ENCODE measurements around the gene LAMP5.

The LAMP5 gene

DNA sequence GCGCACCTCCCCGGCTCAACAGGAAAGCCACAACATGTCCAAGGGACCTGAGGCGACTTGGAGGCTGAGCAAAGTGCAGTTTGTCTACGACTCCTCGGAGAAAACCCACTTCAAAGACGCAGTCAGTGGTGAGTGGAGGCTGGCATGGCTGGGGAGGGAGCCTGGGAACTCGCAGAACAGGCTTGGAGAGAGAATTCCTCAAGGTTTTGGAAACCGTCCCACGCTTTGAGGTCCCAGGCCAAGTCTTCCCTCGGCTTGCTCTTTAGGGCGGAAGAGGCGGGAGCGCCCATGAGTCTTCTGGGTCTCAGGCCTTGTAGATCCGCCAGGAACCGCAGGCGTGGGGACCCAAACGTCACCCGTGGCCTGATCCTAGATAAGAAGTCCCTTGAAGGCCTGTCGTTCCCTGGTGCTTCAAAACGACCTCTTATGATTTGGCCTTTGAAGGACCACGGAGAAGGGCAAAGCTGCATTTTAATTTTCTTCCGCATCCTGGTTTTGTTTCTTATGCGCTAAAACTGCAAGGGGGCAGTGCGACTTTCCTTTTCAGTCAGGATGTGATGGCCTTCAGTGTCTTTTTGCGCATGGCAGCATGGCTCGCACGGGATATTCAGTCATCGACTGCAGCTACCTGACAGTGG lies 2.0 kb downstream of the LAMP5 start:
- Histone ChIP-seq H3K9me3 (no peaks in the 10 kb centered on the region), H3K36me3 (peaks cover 57% of the 10 kb centered on the region), H3K4me1 (peaks cover 9% of the 10 kb centered on the region), H3K27me3 (no peaks in the 10 kb centered on the region), H3K4me3 (ENCODE audit: low read depth, low read length) (peak overlapping the region; percentile 84)
- DNase-seq, result peak; percentile 49
- TF ChIP-seq, protein P1, sequence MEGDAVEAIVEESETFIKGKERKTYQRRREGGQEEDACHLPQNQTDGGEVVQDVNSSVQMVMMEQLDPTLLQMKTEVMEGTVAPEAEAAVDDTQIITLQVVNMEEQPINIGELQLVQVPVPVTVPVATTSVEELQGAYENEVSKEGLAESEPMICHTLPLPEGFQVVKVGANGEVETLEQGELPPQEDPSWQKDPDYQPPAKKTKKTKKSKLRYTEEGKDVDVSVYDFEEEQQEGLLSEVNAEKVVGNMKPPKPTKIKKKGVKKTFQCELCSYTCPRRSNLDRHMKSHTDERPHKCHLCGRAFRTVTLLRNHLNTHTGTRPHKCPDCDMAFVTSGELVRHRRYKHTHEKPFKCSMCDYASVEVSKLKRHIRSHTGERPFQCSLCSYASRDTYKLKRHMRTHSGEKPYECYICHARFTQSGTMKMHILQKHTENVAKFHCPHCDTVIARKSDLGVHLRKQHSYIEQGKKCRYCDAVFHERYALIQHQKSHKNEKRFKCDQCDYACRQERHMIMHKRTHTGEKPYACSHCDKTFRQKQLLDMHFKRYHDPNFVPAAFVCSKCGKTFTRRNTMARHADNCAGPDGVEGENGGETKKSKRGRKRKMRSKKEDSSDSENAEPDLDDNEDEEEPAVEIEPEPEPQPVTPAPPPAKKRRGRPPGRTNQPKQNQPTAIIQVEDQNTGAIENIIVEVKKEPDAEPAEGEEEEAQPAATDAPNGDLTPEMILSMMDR (IDR thresholded peaks at IDR 0.05; ENCODE audit: low read depth, low read length), result peak; percentile 36; the same call in 1 of the 2 replicates

DNA sequence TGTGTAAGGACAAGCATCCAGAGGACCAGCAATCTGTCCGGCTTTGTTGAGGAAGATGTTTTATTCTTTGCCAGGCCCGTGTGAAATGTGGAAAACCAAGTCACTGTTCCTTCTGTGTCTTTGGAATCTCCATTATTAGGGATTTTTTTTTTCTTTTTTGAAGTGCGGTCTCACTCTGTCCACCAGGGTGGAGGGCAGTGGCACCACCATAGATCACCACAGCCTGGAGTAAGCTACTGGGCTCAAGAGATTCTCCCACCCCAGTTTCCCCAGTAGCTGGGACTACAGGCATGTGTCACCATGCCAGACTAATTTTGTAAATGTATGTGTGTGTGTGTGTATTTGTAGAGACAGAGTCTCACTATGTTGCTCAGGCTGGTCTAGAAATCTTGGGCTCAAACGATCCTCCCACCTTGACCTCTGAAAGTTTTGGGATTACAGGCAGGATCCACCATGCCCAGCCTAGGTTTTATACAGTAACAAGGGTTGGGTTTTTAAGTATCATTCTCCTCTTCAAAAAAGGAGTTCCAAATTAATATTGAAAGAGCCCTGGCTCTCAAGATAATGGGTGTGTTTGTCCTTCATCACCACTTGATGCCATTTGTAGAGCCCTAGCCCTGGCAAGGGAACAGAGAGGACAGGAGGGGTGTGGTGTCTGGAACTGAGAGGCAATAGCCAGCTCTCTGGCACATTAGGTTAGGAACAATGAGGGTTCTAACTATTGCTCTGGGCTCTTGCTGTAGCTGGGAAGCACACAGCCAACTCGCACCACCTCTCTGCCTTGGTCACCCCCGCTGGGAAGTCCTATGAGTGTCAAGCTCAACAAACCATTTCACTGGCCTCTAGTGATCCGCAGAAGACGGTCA lies 3.1 kb downstream of the LAMP5 start:
- peaks cover 68% of the 10 kb centered on the region for H3K36me3 ChIP-seq
- H3K4me3 ChIP-seq (ENCODE audit: low read depth, low read length), result peak overlapping the region; percentile 84
- no peaks in the 10 kb centered on the region for H3K27me3 ChIP-seq
- H3K9me3 ChIP-seq, result no peaks in the 10 kb centered on the region; the same call in 1 of the 2 replicates
- H3K4me1 ChIP-seq, result peaks cover 9% of the 10 kb centered on the region
- DNase-seq, result no peak
- TF ChIP-seq, protein P1 (IDR thresholded peaks at IDR 0.05; ENCODE audit: low read depth, low read length), result peak; percentile 48

DNA sequence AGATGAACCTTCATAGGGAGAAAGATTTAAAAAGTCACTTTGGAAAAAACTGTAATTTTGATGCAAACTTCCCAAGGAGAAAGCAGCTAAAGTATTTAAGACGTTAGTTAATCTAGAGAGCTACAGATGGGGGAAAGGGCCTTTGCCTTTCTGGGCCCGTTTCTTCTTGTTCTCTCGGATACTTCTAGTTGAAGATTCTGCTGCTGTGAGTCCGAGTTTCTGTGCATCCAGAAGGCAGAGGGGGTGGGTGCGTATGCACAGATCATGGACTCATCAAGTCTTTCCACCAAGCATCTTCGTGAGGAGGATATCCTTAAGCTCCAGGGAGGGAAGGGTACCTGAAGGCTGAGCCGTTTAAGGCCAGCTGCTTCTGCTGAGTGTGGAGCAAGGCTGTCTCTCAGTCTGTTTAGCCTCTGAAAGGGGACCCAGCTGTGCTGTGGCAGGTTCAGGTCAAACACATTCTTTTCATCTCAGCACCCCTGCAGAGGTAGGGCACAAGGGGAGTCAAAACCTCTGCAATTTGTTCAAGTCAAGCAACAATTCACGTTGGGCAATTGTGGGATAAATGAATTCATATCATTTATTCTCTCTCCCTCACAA lies 4.3 kb downstream of the LAMP5 start:
- no peaks in the 10 kb centered on the region; the same call in 1 of the 2 replicates for H3K9me3 ChIP-seq
- DNase-seq, result no peak
- no peaks in the 10 kb centered on the region for H3K27me3 ChIP-seq
- H3K4me3 ChIP-seq (ENCODE audit: low read depth, low read length), result peak overlapping the region; percentile 24
- peaks cover 79% of the 10 kb centered on the region for H3K36me3 ChIP-seq
- H3K4me1 ChIP-seq, result peaks cover 6% of the 10 kb centered on the region
- TF ChIP-seq, protein P1 (IDR thresholded peaks at IDR 0.05; ENCODE audit: low read depth, low read length), result no peak

DNA sequence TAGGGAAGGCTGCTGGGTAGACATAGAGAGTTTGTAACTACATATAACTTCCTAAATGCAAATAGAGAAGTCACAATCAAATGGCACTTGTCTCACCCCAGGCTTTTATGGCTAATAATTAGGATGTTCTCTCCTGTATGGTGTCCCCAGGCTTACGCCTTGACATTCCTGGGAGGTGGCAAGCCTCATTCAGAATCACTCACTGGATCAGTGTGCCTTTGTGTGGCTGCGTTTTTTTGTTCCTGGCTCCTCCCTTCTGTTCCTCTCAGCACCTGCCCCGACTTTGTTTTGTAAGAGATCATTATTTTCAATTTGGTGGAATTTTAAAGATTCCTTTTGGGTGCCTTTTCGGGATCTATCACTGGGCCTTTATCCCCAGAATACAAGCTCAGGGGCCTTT lies 5.7 kb downstream of the LAMP5 start:
- DNase-seq, result no peak
- Histone ChIP-seq H3K27me3 (no peaks in the 10 kb centered on the region), H3K4me1 (peaks cover 6% of the 10 kb centered on the region), H3K36me3 (peaks cover 90% of the 10 kb centered on the region), H3K9me3 (no peaks in the 10 kb centered on the region; the same call in 1 of the 2 replicates), H3K4me3 (ENCODE audit: low read depth, low read length) (no peak overlapping the region)
- TF ChIP-seq, protein P1 (IDR thresholded peaks at IDR 0.05; ENCODE audit: low read depth, low read length), result no peak

DNA sequence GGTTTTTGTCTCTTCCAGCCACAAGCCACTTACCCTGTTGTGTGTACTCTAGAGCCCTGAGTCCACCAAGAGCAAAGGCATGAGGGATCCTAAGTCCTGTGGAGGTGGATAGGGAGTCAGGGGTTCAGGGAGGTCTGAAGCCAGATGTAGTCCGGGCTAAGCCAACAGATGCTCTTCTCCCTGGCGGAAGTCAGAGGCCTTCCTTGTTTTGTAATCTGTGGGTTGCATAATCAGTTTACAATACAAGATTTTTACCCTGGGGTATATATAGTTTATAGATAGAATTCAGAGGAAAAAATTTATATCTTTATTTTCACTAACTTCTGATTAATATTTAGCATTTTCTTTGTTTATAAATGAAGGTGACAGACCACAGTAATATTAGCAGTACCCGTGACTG lies 9.2 kb downstream of the LAMP5 start:
- Histone ChIP-seq H3K36me3 (peaks cover 91% of the 10 kb centered on the region), H3K4me1 (no peaks in the 10 kb centered on the region; the same call in 1 of the 2 replicates), H3K9me3 (no peaks in the 10 kb centered on the region; the same call in 1 of the 2 replicates), H3K27me3 (no peaks in the 10 kb centered on the region), H3K4me3 (ENCODE audit: low read depth, low read length) (no peak overlapping the region)
- no peak for DNase-seq
- TF ChIP-seq, protein P1 (IDR thresholded peaks at IDR 0.05; ENCODE audit: low read depth, low read length), result no peak
